ENCODE data around the gene TOMM6.

GRCh38 chr6:41787219-41787917 is at the start of gene TOMM6:
- TF ChIP-seq CTCF (conservative IDR thresholded peaks at IDR 0.05) (peak; percentile 90), ZFX (IDR thresholded peaks at IDR 0.05) (peak; percentile 58)

Measured in C4-2B (cell line).